Gastroesophageal sphincter (tissue), 3 donors: ENCODE results near the gene GABBR1.

Experiments used
- POLR2AphosphoS5 ChIP-seq: sonication (generic); formaldehyde crosslinking; IDR thresholded peaks from one replicate; pipeline ENCODE4 v1.6.1; 2017; ENCODE audit warnings: antibody characterized with exemption
- TF ChIP-seq, protein P1 (sequence below), 4 experiments: fragments of 200-600 bp in 2 of 4; fragments of 450-650 bp in 2 of 4; sonication (generic) in 1 of 4; IDR thresholded peaks; one replicate each; pipeline ENCODE4 v1.5.1; 2017 to 2019; ENCODE audit warnings: antibody characterized with exemption in 4 of 4, mild to moderate bottlenecking in 2 of 4, moderate library complexity in 2 of 4

DNA sequence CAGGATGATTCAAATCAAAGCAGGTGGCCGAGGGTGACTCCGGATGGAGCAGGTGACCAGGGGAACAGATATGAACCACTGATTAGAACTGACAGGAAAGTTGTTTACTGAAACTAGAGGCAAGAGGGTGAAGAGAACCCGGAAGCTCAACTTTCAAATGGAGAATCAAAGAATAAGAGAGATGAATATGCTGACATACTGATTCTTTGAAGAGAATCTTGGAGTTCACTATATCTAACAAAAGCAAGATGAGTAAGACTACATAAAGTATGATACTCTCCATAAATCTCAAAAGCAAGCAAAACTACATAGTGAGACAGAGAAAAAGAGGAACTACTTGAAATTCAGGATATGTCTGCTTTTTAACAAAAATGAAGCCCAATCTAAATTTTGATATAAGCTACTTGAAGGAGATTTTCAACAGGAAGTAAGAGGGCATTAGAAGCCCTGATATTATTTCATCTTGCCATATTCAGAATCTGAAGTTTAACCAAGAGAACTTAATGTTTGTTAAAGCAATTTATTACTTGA lies 69.5 kb downstream of the GABBR1 start:
- TF ChIP-seq, protein P1, sequence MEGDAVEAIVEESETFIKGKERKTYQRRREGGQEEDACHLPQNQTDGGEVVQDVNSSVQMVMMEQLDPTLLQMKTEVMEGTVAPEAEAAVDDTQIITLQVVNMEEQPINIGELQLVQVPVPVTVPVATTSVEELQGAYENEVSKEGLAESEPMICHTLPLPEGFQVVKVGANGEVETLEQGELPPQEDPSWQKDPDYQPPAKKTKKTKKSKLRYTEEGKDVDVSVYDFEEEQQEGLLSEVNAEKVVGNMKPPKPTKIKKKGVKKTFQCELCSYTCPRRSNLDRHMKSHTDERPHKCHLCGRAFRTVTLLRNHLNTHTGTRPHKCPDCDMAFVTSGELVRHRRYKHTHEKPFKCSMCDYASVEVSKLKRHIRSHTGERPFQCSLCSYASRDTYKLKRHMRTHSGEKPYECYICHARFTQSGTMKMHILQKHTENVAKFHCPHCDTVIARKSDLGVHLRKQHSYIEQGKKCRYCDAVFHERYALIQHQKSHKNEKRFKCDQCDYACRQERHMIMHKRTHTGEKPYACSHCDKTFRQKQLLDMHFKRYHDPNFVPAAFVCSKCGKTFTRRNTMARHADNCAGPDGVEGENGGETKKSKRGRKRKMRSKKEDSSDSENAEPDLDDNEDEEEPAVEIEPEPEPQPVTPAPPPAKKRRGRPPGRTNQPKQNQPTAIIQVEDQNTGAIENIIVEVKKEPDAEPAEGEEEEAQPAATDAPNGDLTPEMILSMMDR (IDR thresholded peaks at IDR 0.05), result no peak
- TF ChIP-seq POLR2AphosphoS5, result no peak
